Measurements from ENCODE around the gene UGT3A1. TPM values are rescaled to one million over a fixed set of nuclear protein-coding genes. Genes with fewer than 3 reads are reported as not detected.

Gene UGT3A1
- total and polyA plus RNA-seq, 2 donors (not counting 3 experiments of a cell fraction or from before 2014, with no cell fraction given): not detected

- Histone ChIP-seq H3K79me2 (ENCODE audit: control insufficient read depth, insufficient read depth, low read length) (no peaks in the 10 kb centered on the region), H4K20me1 (replicated peaks; ENCODE audit: control insufficient read depth, extremely low read depth, insufficient read depth, low read length) (no peaks in the 10 kb centered on the region), H3K9me1 (replicated peaks; ENCODE audit: control insufficient read depth, extremely low read depth, insufficient read depth, low read length) (no peaks in the 10 kb centered on the region), H3K4me1 (ENCODE audit: control insufficient read depth, extremely low read depth, insufficient read depth, low read length) (no peaks in the 10 kb centered on the region), H3K9ac (replicated peaks; ENCODE audit: extremely low read depth, insufficient read depth, low read length) (no peak overlapping the region), H3K9me3 (replicated peaks; ENCODE audit: control insufficient read depth, insufficient read depth, low read length) (no peaks in the 10 kb centered on the region), H3K4me3 (replicated peaks in 1 of 3; ENCODE audit: insufficient read depth in 1 of 3, low read depth in 1 of 3, low read length in 3 of 3) (no peak overlapping the region), H2AFZ (ENCODE audit: low read depth, low read length) (no peak overlapping the region), H3K27ac (ENCODE audit: insufficient read depth, low read depth, low read length) (no peak overlapping the region), H3K27me3 (ENCODE audit: control insufficient read depth in 2 of 2, insufficient read depth in 2 of 2, low read length in 2 of 2) (peaks cover 0 to 3% of the 10 kb centered on the region in 2 experiments), H3K4me2 (ENCODE audit: insufficient read depth, low read length) (no peak overlapping the region), H3K36me3 (ENCODE audit: control insufficient read depth in 2 of 2, extremely low read depth in 1 of 2, insufficient read depth in 2 of 2, low read length in 2 of 2) (no peaks in the 10 kb centered on the region)
- dilution Hi-C loops (cut with MboI; ENCODE audit: extremely low pct_ligation_motif_present, low sequenced_read_pairs) (no loop called here), intact Hi-C loops (cut with micrococcal nuclease) (no loop called here)
- no peak for TF ChIP-seq GATA2 (IDR thresholded peaks at IDR 0.05; ENCODE audit: insufficient read depth, insufficient read length, low read depth, low read length)
- no peak for TF ChIP-seq JUN (IDR thresholded peaks at IDR 0.05; ENCODE audit: borderline replicate concordance, insufficient read depth, insufficient read length, low read depth)
- no peak for TF ChIP-seq EZH2 (IDR thresholded peaks at IDR 0.05; ENCODE audit: borderline replicate concordance, low read depth, low read length, severe bottlenecking)
- TF ChIP-seq CTCF (IDR thresholded peaks at IDR 0.05; ENCODE audit: extremely low read depth in 1 of 2, insufficient read depth in 1 of 2, low read depth in 1 of 2, low read length in 2 of 2): no peak
- no peak for TF ChIP-seq MYC (IDR thresholded peaks at IDR 0.05; ENCODE audit: low read depth, low read length)
- TF ChIP-seq POLR2A (IDR thresholded peaks at IDR 0.05; ENCODE audit: low read depth, low read length): no peak
- no peak for DNase-seq (ENCODE audit: low read depth, low spot score)
- ChIA-PET CTCF (interaction anchor here (3.3 to 4.7 kb wide), 2 partner anchors 142 to 271 kb away, joined by 26 to 98 read pairs; no protein-coding TSS in a partner anchor), POLR2A (no interaction called here)
- FAIRE-seq: no peak
- no TSS peak for BruUV-seq (replicated peaks)
Measured at GRCh38 chr5:35922468-35922867, 68.7 kb downstream of the UGT3A1 start.

DNA sequence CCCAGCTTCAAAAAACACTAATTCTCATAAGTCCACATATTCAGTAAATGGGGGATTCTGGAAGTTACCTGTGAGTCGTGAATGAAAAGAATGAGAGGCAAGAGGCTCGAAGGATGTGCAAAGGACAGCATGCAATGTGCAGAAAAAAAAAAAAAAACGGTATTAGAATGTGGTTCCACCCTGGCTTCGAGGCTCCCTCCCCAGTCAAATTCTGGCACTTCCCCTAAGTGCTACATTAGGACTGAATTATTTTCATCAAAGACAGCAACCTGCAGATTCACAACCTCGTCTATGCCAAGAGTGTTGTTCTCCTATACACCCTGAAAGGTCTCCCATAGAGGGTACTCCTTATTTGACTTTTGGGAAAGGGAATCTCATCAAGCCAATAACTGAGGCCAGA is 69.3 kb downstream of the UGT3A1 start:
- Histone ChIP-seq H3K4me3 (replicated peaks in 1 of 3; ENCODE audit: insufficient read depth in 1 of 3, low read depth in 1 of 3, low read length in 3 of 3) (no peak overlapping the region), H3K4me1 (ENCODE audit: control insufficient read depth, extremely low read depth, insufficient read depth, low read length) (no peaks in the 10 kb centered on the region), H3K9me3 (replicated peaks; ENCODE audit: control insufficient read depth, insufficient read depth, low read length) (no peaks in the 10 kb centered on the region), H3K27ac (ENCODE audit: insufficient read depth, low read depth, low read length) (no peak overlapping the region), H2AFZ (ENCODE audit: low read depth, low read length) (no peak overlapping the region), H3K27me3 (ENCODE audit: control insufficient read depth in 2 of 2, insufficient read depth in 2 of 2, low read length in 2 of 2) (peaks cover 0 to 3% of the 10 kb centered on the region in 2 experiments), H3K9ac (replicated peaks; ENCODE audit: extremely low read depth, insufficient read depth, low read length) (no peak overlapping the region), H3K36me3 (ENCODE audit: control insufficient read depth in 2 of 2, extremely low read depth in 1 of 2, insufficient read depth in 2 of 2, low read length in 2 of 2) (no peaks in the 10 kb centered on the region), H3K4me2 (ENCODE audit: insufficient read depth, low read length) (no peak overlapping the region), H3K9me1 (replicated peaks; ENCODE audit: control insufficient read depth, extremely low read depth, insufficient read depth, low read length) (no peaks in the 10 kb centered on the region), H4K20me1 (replicated peaks; ENCODE audit: control insufficient read depth, extremely low read depth, insufficient read depth, low read length) (no peaks in the 10 kb centered on the region), H3K79me2 (ENCODE audit: control insufficient read depth, insufficient read depth, low read length) (no peaks in the 10 kb centered on the region)
- no TSS peak for BruUV-seq (replicated peaks)
- no peak for TF ChIP-seq MYC (IDR thresholded peaks at IDR 0.05; ENCODE audit: low read depth, low read length)
- no peak for TF ChIP-seq EZH2 (IDR thresholded peaks at IDR 0.05; ENCODE audit: borderline replicate concordance, low read depth, low read length, severe bottlenecking)
- no peak for TF ChIP-seq CTCF (IDR thresholded peaks at IDR 0.05; ENCODE audit: extremely low read depth in 1 of 2, insufficient read depth in 1 of 2, low read depth in 1 of 2, low read length in 2 of 2)
- no peak for TF ChIP-seq JUN (IDR thresholded peaks at IDR 0.05; ENCODE audit: borderline replicate concordance, insufficient read depth, insufficient read length, low read depth)
- no peak for TF ChIP-seq POLR2A (IDR thresholded peaks at IDR 0.05; ENCODE audit: low read depth, low read length)
- TF ChIP-seq, protein P1, sequence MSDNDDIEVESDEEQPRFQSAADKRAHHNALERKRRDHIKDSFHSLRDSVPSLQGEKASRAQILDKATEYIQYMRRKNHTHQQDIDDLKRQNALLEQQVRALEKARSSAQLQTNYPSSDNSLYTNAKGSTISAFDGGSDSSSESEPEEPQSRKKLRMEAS (IDR thresholded peaks at IDR 0.05; ENCODE audit: insufficient read depth, insufficient read length): no peak
- TF ChIP-seq GATA2 (IDR thresholded peaks at IDR 0.05; ENCODE audit: insufficient read depth, insufficient read length, low read depth, low read length): no peak
- TF ChIP-seq FOS (IDR thresholded peaks at IDR 0.05; ENCODE audit: borderline replicate concordance, insufficient read depth, low read length): no peak
- no peak for TF ChIP-seq POLR2AphosphoS5 (IDR thresholded peaks at IDR 0.05; ENCODE audit: insufficient read depth, low read depth, low read length)
- intact Hi-C loops (cut with micrococcal nuclease) (loop anchor here (1.0 kb wide), 1 partner anchor 271 kb away; no protein-coding TSS in a partner anchor), dilution Hi-C loops (cut with MboI; ENCODE audit: extremely low pct_ligation_motif_present, low sequenced_read_pairs) (no loop called here)
- ChIA-PET POLR2A (no interaction called here), CTCF (interaction anchor here (0.6 to 4.7 kb wide), 4 partner anchors 92 to 271 kb away, joined by 6 to 98 read pairs (median 23); no protein-coding TSS in a partner anchor)
- FAIRE-seq (no peak), DNase-seq (ENCODE audit: low read depth, low spot score) (no peak)

Data from endothelial cell of umbilical vein (primary cell).